ENCODE data around the gene NR1I3. TPM values are rescaled to one million over a fixed set of nuclear protein-coding genes. Genes with fewer than 3 reads are reported as not detected.

NR1I3 gene
- total and polyA plus RNA-seq, 2 of the 13 experiments (the other 11 are each of a cell fraction or from before 2014, with no cell fraction given) = 0.62 to 0.95 TPM

DNA sequence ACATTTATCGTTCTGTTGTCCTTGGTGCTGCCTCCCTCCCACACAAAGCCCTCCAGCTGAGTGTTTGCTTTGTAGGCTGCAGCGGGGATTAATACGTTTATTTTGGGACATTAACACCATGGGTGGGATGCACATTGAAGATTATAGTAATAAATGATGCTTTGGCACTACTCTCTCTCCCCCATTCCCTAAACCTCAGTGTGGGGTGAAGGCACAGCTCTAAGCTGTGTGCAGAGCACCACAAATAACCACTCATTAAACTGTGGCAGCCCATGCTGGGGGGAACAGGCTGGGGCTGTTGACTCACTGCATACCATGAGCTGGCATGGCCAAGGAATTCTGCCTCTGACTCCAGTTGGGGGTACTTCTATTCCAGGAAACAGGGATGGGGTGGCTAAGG lies 28.2 kb upstream of the NR1I3 start:
- H3K27me3 ChIP-seq (ENCODE audit: control insufficient read depth in 1 of 2, insufficient read depth in 2 of 2, low read length in 2 of 2) = no peaks in the 10 kb centered on the region; a peak in 1 of 5 replicates
- no TSS peak for BruUV-seq (replicated peaks)
- ChIA-PET CTCF (ENCODE audit: low intra/inter-chr PET ratio, low total read pairs) (no interaction called here), POLR2A (interaction anchor here (1.4 kb wide), 1 partner anchor 27 kb away, joined by 3 read pairs; no protein-coding TSS in a partner anchor)
- peaks cover 7% of the 10 kb centered on the region for H3K4me1 ChIP-seq (ENCODE audit: insufficient read depth, low read length)
- H3K4me3 ChIP-seq (replicated peaks in 1 of 3; ENCODE audit: insufficient read depth in 1 of 3, low read depth in 2 of 3, low read length in 3 of 3) = no peak overlapping the region
- DNase-seq (ENCODE audit: low spot score) (no peak), ATAC-seq (no peak; the same call in 2 of the 3 replicates), FAIRE-seq (no peak)
- in situ Hi-C loops (cut with HindIII; ENCODE audit: extremely low pct_ligation_motif_present, low pct_unique_long_range_greater_than_20kb) (no loop called here), intact Hi-C loops (cut with micrococcal nuclease; ENCODE audit: unreplicated experiment) (no loop called here)
- H3K79me2 ChIP-seq (ENCODE audit: insufficient read depth, low read length) = no peaks in the 10 kb centered on the region
- TF ChIP-seq, protein P1, sequence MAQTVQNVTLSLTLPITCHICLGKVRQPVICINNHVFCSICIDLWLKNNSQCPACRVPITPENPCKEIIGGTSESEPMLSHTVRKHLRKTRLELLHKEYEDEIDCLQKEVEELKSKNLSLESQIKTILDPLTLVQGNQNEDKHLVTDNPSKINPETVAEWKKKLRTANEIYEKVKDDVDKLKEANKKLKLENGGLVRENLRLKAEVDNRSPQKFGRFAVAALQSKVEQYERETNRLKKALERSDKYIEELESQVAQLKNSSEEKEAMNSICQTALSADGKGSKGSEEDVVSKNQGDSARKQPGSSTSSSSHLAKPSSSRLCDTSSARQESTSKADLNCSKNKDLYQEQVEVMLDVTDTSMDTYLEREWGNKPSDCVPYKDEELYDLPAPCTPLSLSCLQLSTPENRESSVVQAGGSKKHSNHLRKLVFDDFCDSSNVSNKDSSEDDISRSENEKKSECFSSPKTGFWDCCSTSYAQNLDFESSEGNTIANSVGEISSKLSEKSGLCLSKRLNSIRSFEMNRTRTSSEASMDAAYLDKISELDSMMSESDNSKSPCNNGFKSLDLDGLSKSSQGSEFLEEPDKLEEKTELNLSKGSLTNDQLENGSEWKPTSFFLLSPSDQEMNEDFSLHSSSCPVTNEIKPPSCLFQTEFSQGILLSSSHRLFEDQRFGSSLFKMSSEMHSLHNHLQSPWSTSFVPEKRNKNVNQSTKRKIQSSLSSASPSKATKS (CRISPR knock-in tag; IDR thresholded peaks at IDR 0.05) = no peak
- no peaks in the 10 kb centered on the region for H3K9me3 ChIP-seq (ENCODE audit: low read length)
- 38% methylated on average over 3 of the region's 3 CpGs for WGBS (ENCODE audit: low lambda C conversion rate)
- H3K27ac ChIP-seq (ENCODE audit: extremely low read length, insufficient read depth, low read length) = no peak overlapping the region
- no peak overlapping the region for H3K4me2 ChIP-seq (ENCODE audit: low read depth, low read length)
- H2AFZ ChIP-seq (ENCODE audit: low read length) = no peak overlapping the region
- no peak overlapping the region for H3K9ac ChIP-seq (ENCODE audit: insufficient read depth, low read depth, low read length)
- H3K36me3 ChIP-seq (replicated peaks in 1 of 2; ENCODE audit: control insufficient read depth in 1 of 2, insufficient read depth in 2 of 2, low read length in 2 of 2) = no peaks in the 10 kb centered on the region
- no peaks in the 10 kb centered on the region for H4K20me1 ChIP-seq (ENCODE audit: insufficient read depth, low read length)

DNA sequence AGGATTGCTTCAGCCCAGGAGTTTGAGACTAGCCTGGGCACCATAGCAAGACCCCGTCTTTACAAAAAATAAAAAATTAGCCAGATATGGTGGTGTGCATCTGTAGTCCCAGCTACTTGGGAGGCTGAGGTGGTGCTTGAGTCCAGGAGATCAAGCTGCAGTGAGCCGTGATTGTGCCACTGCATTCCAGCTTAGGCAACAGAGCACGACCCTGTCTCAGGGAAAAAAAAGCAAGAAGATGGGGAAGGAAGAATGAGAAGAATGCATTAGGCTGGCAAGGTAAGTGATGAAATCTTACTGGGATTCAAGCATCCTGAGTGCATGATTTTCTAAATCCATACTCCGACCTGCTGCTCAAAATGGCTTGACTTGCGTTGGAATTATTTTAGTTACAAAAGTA lies 27.3 kb upstream of the NR1I3 start:
- Histone ChIP-seq H4K20me1 (ENCODE audit: insufficient read depth, low read length) (no peaks in the 10 kb centered on the region), H3K4me3 (replicated peaks in 1 of 3; ENCODE audit: insufficient read depth in 1 of 3, low read depth in 2 of 3, low read length in 3 of 3) (no peak overlapping the region), H3K4me1 (ENCODE audit: insufficient read depth, low read length) (peaks cover 16% of the 10 kb centered on the region), H3K4me2 (ENCODE audit: low read depth, low read length) (no peak overlapping the region), H3K27me3 (ENCODE audit: control insufficient read depth in 1 of 2, insufficient read depth in 2 of 2, low read length in 2 of 2) (no peaks in the 10 kb centered on the region; a peak in 1 of 5 replicates), H3K79me2 (ENCODE audit: insufficient read depth, low read length) (no peaks in the 10 kb centered on the region), H3K9me3 (ENCODE audit: low read length) (no peaks in the 10 kb centered on the region), H3K27ac (ENCODE audit: extremely low read length, insufficient read depth, low read length) (no peak overlapping the region), H3K9ac (ENCODE audit: insufficient read depth, low read depth, low read length) (no peak overlapping the region), H3K36me3 (replicated peaks in 1 of 2; ENCODE audit: control insufficient read depth in 1 of 2, insufficient read depth in 2 of 2, low read length in 2 of 2) (no peaks in the 10 kb centered on the region), H2AFZ (ENCODE audit: low read length) (no peak overlapping the region)
- ChIA-PET POLR2A (interaction anchor here (1.4 kb wide), 1 partner anchor 26 kb away, joined by 3 read pairs; no protein-coding TSS in a partner anchor), CTCF (ENCODE audit: low intra/inter-chr PET ratio, low total read pairs) (no interaction called here)
- TF ChIP-seq TOE1 (CRISPR knock-in tag; IDR thresholded peaks at IDR 0.05) (no peak), IKZF1 (IDR thresholded peaks at IDR 0.05) (no peak), ZKSCAN8 (CRISPR knock-in tag; IDR thresholded peaks at IDR 0.05; ENCODE audit: borderline replicate concordance) (no peak), FOXM1 (CRISPR knock-in tag; IDR thresholded peaks at IDR 0.05) (no peak), TCF7 (IDR thresholded peaks at IDR 0.05; ENCODE audit: low read depth) (no peak)
- TF ChIP-seq, protein P2, sequence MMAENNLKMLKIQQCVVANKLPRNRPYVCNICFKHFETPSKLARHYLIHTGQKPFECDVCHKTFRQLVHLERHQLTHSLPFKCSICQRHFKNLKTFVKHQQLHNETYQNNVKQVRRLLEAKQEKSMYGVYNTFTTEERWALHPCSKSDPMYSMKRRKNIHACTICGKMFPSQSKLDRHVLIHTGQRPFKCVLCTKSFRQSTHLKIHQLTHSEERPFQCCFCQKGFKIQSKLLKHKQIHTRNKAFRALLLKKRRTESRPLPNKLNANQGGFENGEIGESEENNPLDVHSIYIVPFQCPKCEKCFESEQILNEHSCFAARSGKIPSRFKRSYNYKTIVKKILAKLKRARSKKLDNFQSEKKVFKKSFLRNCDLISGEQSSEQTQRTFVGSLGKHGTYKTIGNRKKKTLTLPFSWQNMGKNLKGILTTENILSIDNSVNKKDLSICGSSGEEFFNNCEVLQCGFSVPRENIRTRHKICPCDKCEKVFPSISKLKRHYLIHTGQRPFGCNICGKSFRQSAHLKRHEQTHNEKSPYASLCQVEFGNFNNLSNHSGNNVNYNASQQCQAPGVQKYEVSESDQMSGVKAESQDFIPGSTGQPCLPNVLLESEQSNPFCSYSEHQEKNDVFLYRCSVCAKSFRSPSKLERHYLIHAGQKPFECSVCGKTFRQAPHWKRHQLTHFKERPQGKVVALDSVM (CRISPR knock-in tag; IDR thresholded peaks at IDR 0.05) = no peak
- TF ChIP-seq, protein P3, sequence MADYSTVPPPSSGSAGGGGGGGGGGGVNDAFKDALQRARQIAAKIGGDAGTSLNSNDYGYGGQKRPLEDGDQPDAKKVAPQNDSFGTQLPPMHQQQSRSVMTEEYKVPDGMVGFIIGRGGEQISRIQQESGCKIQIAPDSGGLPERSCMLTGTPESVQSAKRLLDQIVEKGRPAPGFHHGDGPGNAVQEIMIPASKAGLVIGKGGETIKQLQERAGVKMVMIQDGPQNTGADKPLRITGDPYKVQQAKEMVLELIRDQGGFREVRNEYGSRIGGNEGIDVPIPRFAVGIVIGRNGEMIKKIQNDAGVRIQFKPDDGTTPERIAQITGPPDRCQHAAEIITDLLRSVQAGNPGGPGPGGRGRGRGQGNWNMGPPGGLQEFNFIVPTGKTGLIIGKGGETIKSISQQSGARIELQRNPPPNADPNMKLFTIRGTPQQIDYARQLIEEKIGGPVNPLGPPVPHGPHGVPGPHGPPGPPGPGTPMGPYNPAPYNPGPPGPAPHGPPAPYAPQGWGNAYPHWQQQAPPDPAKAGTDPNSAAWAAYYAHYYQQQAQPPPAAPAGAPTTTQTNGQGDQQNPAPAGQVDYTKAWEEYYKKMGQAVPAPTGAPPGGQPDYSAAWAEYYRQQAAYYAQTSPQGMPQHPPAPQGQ (CRISPR knock-in tag; IDR thresholded peaks at IDR 0.05; ENCODE audit: borderline replicate concordance) = no peak
- no TSS peak for BruUV-seq (replicated peaks)
- intact Hi-C loops (cut with micrococcal nuclease; ENCODE audit: unreplicated experiment) = no loop called here
- FAIRE-seq (no peak), ATAC-seq (no peak), DNase-seq (ENCODE audit: low spot score) (no peak)
- WGBS (ENCODE audit: low lambda C conversion rate) = 32% methylated on average over 5 of the region's 5 CpGs
- in situ Hi-C loops (cut with HindIII; ENCODE audit: extremely low pct_ligation_motif_present, low pct_unique_long_range_greater_than_20kb) = no loop called here
